ENCODE measurements around the gene SYNE1. TPM values are rescaled to one million over a fixed set of nuclear protein-coding genes. Genes with fewer than 3 reads are reported as not detected.
A peak's percentile ranks its signal among the peaks of the same experiment; 100 is the strongest.

SYNE1 gene
- polyA plus RNA-seq, 1 donor from 2014 or later, result 38.5 TPM

DNA sequence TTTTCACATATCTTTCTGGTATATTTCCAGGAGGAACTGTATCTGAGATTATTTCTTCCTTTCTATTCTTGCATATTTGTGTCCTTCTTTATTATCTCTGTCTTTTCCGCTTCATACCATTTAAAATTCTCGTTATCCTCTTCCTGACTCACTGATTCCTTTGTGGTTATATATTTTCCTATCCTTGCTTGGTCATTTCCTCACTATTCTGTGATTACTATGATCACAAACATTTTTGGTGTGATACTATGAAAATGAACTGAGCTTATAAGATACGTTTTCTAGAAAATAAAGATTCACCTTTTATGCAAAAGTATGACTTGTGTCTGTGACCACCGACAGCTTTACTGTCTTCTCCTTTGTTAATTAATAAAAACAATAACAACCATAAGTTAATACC, 34.0 kb upstream of the SYNE1 start:
- no peaks in the 10 kb centered on the region for H3F3A ChIP-seq (ENCODE audit: insufficient read depth, low read length, poor library complexity, severe bottlenecking)
- H3K79me2 ChIP-seq (replicated peaks; ENCODE audit: insufficient read depth, low read length), result no peaks in the 10 kb centered on the region
- no peak overlapping the region for H3K27ac ChIP-seq (ENCODE audit: low read length)
- no peaks in the 10 kb centered on the region for H3K9me3 ChIP-seq (ENCODE audit: low read length)
- H3K9me2 ChIP-seq (ENCODE audit: insufficient read depth, low read length), result no peaks in the 10 kb centered on the region
- no peak overlapping the region for H3K4me3 ChIP-seq (ENCODE audit: low read length)
- no peak overlapping the region for H2AFZ ChIP-seq (ENCODE audit: low read depth, low read length)
- H3K9ac ChIP-seq (ENCODE audit: low read length), result no peak overlapping the region
- no peak overlapping the region for H3K4me2 ChIP-seq (ENCODE audit: low read length)
- no peaks in the 10 kb centered on the region for H4K20me1 ChIP-seq (ENCODE audit: insufficient read depth)
- TF ChIP-seq, protein P1, sequence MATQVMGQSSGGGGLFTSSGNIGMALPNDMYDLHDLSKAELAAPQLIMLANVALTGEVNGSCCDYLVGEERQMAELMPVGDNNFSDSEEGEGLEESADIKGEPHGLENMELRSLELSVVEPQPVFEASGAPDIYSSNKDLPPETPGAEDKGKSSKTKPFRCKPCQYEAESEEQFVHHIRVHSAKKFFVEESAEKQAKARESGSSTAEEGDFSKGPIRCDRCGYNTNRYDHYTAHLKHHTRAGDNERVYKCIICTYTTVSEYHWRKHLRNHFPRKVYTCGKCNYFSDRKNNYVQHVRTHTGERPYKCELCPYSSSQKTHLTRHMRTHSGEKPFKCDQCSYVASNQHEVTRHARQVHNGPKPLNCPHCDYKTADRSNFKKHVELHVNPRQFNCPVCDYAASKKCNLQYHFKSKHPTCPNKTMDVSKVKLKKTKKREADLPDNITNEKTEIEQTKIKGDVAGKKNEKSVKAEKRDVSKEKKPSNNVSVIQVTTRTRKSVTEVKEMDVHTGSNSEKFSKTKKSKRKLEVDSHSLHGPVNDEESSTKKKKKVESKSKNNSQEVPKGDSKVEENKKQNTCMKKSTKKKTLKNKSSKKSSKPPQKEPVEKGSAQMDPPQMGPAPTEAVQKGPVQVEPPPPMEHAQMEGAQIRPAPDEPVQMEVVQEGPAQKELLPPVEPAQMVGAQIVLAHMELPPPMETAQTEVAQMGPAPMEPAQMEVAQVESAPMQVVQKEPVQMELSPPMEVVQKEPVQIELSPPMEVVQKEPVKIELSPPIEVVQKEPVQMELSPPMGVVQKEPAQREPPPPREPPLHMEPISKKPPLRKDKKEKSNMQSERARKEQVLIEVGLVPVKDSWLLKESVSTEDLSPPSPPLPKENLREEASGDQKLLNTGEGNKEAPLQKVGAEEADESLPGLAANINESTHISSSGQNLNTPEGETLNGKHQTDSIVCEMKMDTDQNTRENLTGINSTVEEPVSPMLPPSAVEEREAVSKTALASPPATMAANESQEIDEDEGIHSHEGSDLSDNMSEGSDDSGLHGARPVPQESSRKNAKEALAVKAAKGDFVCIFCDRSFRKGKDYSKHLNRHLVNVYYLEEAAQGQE (IDR thresholded peaks at IDR 0.05; ENCODE audit: borderline replicate concordance), result no peak
- TF ChIP-seq TAF1 (IDR thresholded peaks at IDR 0.05; ENCODE audit: low read depth), result no peak
- TF ChIP-seq EP300 (conservative IDR thresholded peaks at IDR 0.05; ENCODE audit: poor library complexity, severe bottlenecking), result no peak
- H3K36me3 ChIP-seq (ENCODE audit: insufficient read depth, low read length), result no peaks in the 10 kb centered on the region
- no peaks in the 10 kb centered on the region for H3K27me3 ChIP-seq (ENCODE audit: insufficient read depth, low read depth, low read length)

DNA sequence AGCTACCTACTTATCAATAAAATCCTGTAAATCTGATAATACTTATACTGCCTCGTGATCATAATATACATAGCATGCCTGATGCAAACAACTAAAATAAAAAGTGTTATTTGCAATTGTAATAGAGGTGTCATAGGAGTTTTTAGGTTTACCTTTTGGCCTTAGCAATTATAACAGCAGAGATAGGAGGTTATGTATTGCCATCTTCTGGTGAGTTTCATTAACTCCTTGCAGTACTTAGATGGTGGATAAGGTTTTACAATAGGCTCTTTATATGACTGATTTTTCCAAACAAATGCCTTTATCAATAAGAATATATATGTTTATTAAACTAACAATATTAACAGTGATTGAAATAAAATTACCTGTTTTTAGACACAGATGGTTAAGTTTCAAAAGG, 32.7 kb upstream of the SYNE1 start:
- no peaks in the 10 kb centered on the region for H4K20me1 ChIP-seq (ENCODE audit: insufficient read depth)
- H3K9me3 ChIP-seq (ENCODE audit: low read length), result no peaks in the 10 kb centered on the region
- TF ChIP-seq, protein P2, sequence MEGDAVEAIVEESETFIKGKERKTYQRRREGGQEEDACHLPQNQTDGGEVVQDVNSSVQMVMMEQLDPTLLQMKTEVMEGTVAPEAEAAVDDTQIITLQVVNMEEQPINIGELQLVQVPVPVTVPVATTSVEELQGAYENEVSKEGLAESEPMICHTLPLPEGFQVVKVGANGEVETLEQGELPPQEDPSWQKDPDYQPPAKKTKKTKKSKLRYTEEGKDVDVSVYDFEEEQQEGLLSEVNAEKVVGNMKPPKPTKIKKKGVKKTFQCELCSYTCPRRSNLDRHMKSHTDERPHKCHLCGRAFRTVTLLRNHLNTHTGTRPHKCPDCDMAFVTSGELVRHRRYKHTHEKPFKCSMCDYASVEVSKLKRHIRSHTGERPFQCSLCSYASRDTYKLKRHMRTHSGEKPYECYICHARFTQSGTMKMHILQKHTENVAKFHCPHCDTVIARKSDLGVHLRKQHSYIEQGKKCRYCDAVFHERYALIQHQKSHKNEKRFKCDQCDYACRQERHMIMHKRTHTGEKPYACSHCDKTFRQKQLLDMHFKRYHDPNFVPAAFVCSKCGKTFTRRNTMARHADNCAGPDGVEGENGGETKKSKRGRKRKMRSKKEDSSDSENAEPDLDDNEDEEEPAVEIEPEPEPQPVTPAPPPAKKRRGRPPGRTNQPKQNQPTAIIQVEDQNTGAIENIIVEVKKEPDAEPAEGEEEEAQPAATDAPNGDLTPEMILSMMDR (IDR thresholded peaks at IDR 0.05; ENCODE audit: poor library complexity, severe bottlenecking), result peak; percentile 69
- TF ChIP-seq SMC3 (conservative IDR thresholded peaks at IDR 0.05; ENCODE audit: poor library complexity) (peak; percentile 70), TAF1 (IDR thresholded peaks at IDR 0.05; ENCODE audit: low read depth) (no peak), EZH2 (IDR thresholded peaks at IDR 0.05; ENCODE audit: borderline replicate concordance, insufficient read depth, low read length, poor library complexity, severe bottlenecking) (no peak), POLR2AphosphoS5 (IDR thresholded peaks at IDR 0.05) (no peak), MXI1 (conservative IDR thresholded peaks at IDR 0.05; ENCODE audit: poor library complexity, severe bottlenecking) (no peak), EP300 (conservative IDR thresholded peaks at IDR 0.05; ENCODE audit: poor library complexity, severe bottlenecking) (no peak), RAD21 (conservative IDR thresholded peaks at IDR 0.05) (peak; percentile 78)
- TF ChIP-seq, protein P1 (IDR thresholded peaks at IDR 0.05; ENCODE audit: borderline replicate concordance), result no peak
- H3K27me3 ChIP-seq (ENCODE audit: insufficient read depth, low read depth, low read length), result no peaks in the 10 kb centered on the region
- no peaks in the 10 kb centered on the region for H3K79me2 ChIP-seq (replicated peaks; ENCODE audit: insufficient read depth, low read length)
- H3K36me3 ChIP-seq (ENCODE audit: insufficient read depth, low read length), result no peaks in the 10 kb centered on the region
- H3K4me3 ChIP-seq (ENCODE audit: low read length), result no peak overlapping the region
- no peaks in the 10 kb centered on the region for H3K9me2 ChIP-seq (ENCODE audit: insufficient read depth, low read length)
- no peak overlapping the region for H3K4me2 ChIP-seq (ENCODE audit: low read length)
- H3F3A ChIP-seq (ENCODE audit: insufficient read depth, low read length, poor library complexity, severe bottlenecking), result no peaks in the 10 kb centered on the region
- H3K9ac ChIP-seq (ENCODE audit: low read length), result no peak overlapping the region
- no peak overlapping the region for H2AFZ ChIP-seq (ENCODE audit: low read depth, low read length)
- H3K27ac ChIP-seq (ENCODE audit: low read length), result no peak overlapping the region
